K562 (cell line): ENCODE measurements around the gene NSUN2. TPM values are rescaled to one million over a fixed set of nuclear protein-coding genes. Genes with fewer than 3 reads are reported as not detected.

ENCODE experiments used
- ATAC-seq: fragments of 200-7000 bp; cut with Tn5 transposase; 3 replicates; pipeline ENCODE4 v1.9.1; 2020; ENCODE audit warnings: moderate library complexity
- BruUV-seq: library from RNA; stranded (reverse); fragments of 400-500 nt; replicated peaks from 2 replicates; lab custom pipeline; 2021; lab: Mats Ljungman, UMichigan
- CTCF ChIA-PET: fragments of 300-600 bp; formaldehyde crosslinking; extraction: SDS; loops from one replicate; lab custom pipeline; 2021; ENCODE audit warnings: low intra/inter-chr PET ratio; lab: Yijun Ruan, JAX
- POLR2A ChIA-PET: fragments of 300-600, 350-650 bp; sonication (Branson Sonifier 250); formaldehyde crosslinking; extraction: SDS; loops from one replicate; lab custom pipeline; 2021; ENCODE audit warnings: antibody characterized with exemption, inconsistent platforms; lab: Yijun Ruan, JAX
- DNase-seq, 4 experiments: peaks; one replicate each; pipeline versions ENCODE4 v3.0.0 to v3.0.0-alpha.2; 2011 to 2018; ENCODE audit warnings: low spot score in 3 of 4, mixed read lengths in 3 of 4; ENCODE audit errors: extremely low read depth in 1 of 4
- FAIRE-seq: peaks from 2 replicates; lab custom pipeline; 2011; peaks lifted over from hg19 to GRCh38; lab: Jason Lieb, UNC
- H2AFZ ChIP-seq: 2 replicates; pipeline ENCODE4 v1.6.0; 2011; ENCODE audit warnings: low read depth, low read length, control low read depth, inconsistent platforms
- H3K27ac ChIP-seq: fragments of 200-600 bp; 3 replicates; pipeline ENCODE4 v1.8.0; 2011; ENCODE audit warnings: low read depth, mild to moderate bottlenecking, control low read depth, inconsistent platforms, low read length, moderate library complexity, mixed read lengths; ENCODE audit errors: extremely low read depth
- H3K27me3 ChIP-seq, 2 experiments: fragments of 300-600 bp in 1 of 2; 2 replicates in 1 of 2; 3 replicates in 1 of 2; pipeline versions ENCODE4 v1.6.0 to v1.8.0; 2011; ENCODE audit warnings: inconsistent platforms in 2 of 2, low read length in 2 of 2, mild to moderate bottlenecking in 1 of 2, mixed read lengths in 1 of 2, moderate library complexity in 1 of 2; ENCODE audit not compliant: control insufficient read depth in 2 of 2, insufficient read depth in 2 of 2
- H3K36me3 ChIP-seq: fragments of 300-600 bp; 3 replicates; pipeline ENCODE4 v1.8.0; 2011; ENCODE audit warnings: mild to moderate bottlenecking, low read length, inconsistent platforms; ENCODE audit not compliant: control insufficient read depth, insufficient read depth
- H3K4me1 ChIP-seq, 2 experiments: fragments of 200-600 bp in 1 of 2; replicated peaks in 1 of 2; 2 replicates in 1 of 2; 3 replicates in 1 of 2; pipeline versions ENCODE4 v1.5.1 to v1.8.0; 2011; ENCODE audit warnings: inconsistent platforms in 2 of 2, low read length in 2 of 2, mild to moderate bottlenecking in 1 of 2, mixed read lengths in 1 of 2, moderate library complexity in 1 of 2; ENCODE audit not compliant: control insufficient read depth in 2 of 2, insufficient read depth in 2 of 2
- H3K4me2 ChIP-seq: 2 replicates; pipeline ENCODE4 v1.6.1; 2011; ENCODE audit warnings: low read length, control low read depth, inconsistent platforms, mixed read lengths; ENCODE audit not compliant: insufficient read depth
- H3K4me3 ChIP-seq: fragments of 200-600 bp; sonication (generic), shearing (Covaris generic); 2 replicates; pipeline ENCODE4 v1.5.1; 2016; ENCODE audit warnings: control low read depth, inconsistent platforms
- H3K79me2 ChIP-seq: fragments of 200-600 bp; 3 replicates; pipeline ENCODE4 v1.8.0; 2011; ENCODE audit warnings: low read length, inconsistent platforms; ENCODE audit not compliant: control insufficient read depth, insufficient read depth
- H3K9ac ChIP-seq, 2 experiments: 2 replicates each; pipeline versions ENCODE4 v1.6.0 to v1.6.1; 2011; ENCODE audit warnings: low read depth in 2 of 2, low read length in 2 of 2, control low read depth in 1 of 2, inconsistent platforms in 1 of 2, mild to moderate bottlenecking in 1 of 2, mixed read lengths in 1 of 2; ENCODE audit not compliant: insufficient read depth in 1 of 2
- H3K9me1 ChIP-seq: one replicate; pipeline ENCODE4 v1.6.0; 2011; ENCODE audit warnings: inconsistent platforms, mild to moderate bottlenecking, low read length, moderate library complexity; ENCODE audit not compliant: control insufficient read depth, insufficient read depth
- H3K9me3 ChIP-seq: replicated peaks from 2 replicates; pipeline ENCODE4 v1.5.1; 2011; ENCODE audit warnings: low read depth, low read length, inconsistent platforms; ENCODE audit not compliant: control insufficient read depth, insufficient read depth
- H4K20me1 ChIP-seq: replicated peaks from 2 replicates; pipeline ENCODE4 v1.6.1; 2011; ENCODE audit warnings: low read length, inconsistent platforms, mixed read lengths; ENCODE audit not compliant: control insufficient read depth, insufficient read depth
- EHMT2 ChIP-seq: fragments of 450-650 bp; IDR thresholded peaks from 2 replicates; pipeline ENCODE4 v1.6.1; 2018; ENCODE audit warnings: antibody characterized with exemption
- HEY1 ChIP-seq: fragments of 250-450 bp; sonication (Bioruptor Pico); IDR thresholded peaks from 2 replicates; pipeline ENCODE4 v1.5.0; 2020; ENCODE audit warnings: mild to moderate bottlenecking, moderate library complexity, borderline replicate concordance
- MIER1 ChIP-seq: fragments of 450-650 bp; IDR thresholded peaks from 2 replicates; pipeline ENCODE4 v1.6.1; 2016; ENCODE audit warnings: antibody characterized with exemption, mild to moderate bottlenecking, low read depth
- NFE2 ChIP-seq: IDR thresholded peaks from 2 replicates; pipeline ENCODE4 v1.6.1; 2014; ENCODE audit warnings: antibody characterized with exemption, low read depth
- NFIC ChIP-seq: fragments of 450-650 bp; IDR thresholded peaks from 2 replicates; pipeline ENCODE4 v1.6.1; 2017; ENCODE audit warnings: mild to moderate bottlenecking, inconsistent platforms
- NR2C1 ChIP-seq, 2 experiments: fragments of 450-650 bp; IDR thresholded peaks; 2 replicates each; pipeline ENCODE4 v1.6.1; 2017; ENCODE audit warnings: mild to moderate bottlenecking in 2 of 2, antibody characterized with exemption in 1 of 2, inconsistent platforms in 1 of 2, missing compliant biosample characterization in 1 of 2, missing genetic modification characterization in 1 of 2
- NR2C2 ChIP-seq, 2 experiments: fragments of 200-800 bp in 1 of 2; sonication (Bioruptor generic) in 1 of 2; sonication (generic) in 1 of 2; formaldehyde crosslinking in 1 of 2; IDR thresholded peaks; 2 replicates each; pipeline versions ENCODE4 v1.6.1 to v1.8.0; 2016 to 2022; ENCODE audit warnings: mild to moderate bottlenecking in 1 of 2, missing compliant biosample characterization in 1 of 2, missing genetic modification characterization in 1 of 2, missing genetic modification reagents in 1 of 2
- TRIM24 ChIP-seq, 2 experiments: fragments of 450-650 bp; IDR thresholded peaks; 2 replicates each; pipeline ENCODE4 v1.6.1; 2016
- TRIM28 ChIP-seq: fragments of 450-650 bp; IDR thresholded peaks from 2 replicates; pipeline ENCODE4 v1.6.1; 2017
- YY1 ChIP-seq, 3 experiments: IDR thresholded peaks; 2 replicates each; pipeline ENCODE4 v1.6.1; 2011; ENCODE audit warnings: low read length in 2 of 3, mild to moderate bottlenecking in 2 of 3, moderate library complexity in 2 of 3, borderline replicate concordance in 1 of 3, control low read depth in 1 of 3, low read depth in 1 of 3; ENCODE audit not compliant: insufficient read depth in 3 of 3, insufficient replicate concordance in 2 of 3, control insufficient read depth in 1 of 3, insufficient read length in 1 of 3; ENCODE audit errors: extremely low read depth in 1 of 3
- ZNF3 ChIP-seq: fragments of 250-450 bp; sonication (Bioruptor Pico); IDR thresholded peaks from 2 replicates; pipeline ENCODE4 v1.5.0; 2021; ENCODE audit warnings: mild to moderate bottlenecking, moderate library complexity
- WGBS: fragments of 100-300 bp; shearing (Covaris generic); methylation state at CpG from one replicate; pipeline ENCODE4 v1.1.6; 2016; ENCODE audit warnings: low coverage, mixed read lengths; ENCODE audit not compliant: insufficient coverage; ENCODE audit errors: missing lambda C conversion rate; 5-methylcytosine and 5-hydroxymethylcytosine counted together
- in situ Hi-C: fragments of 300-500 bp; cut with MboI; formaldehyde crosslinking; loops from 4 replicates; pipeline ENCODE4 v1.15.0; 2018; ENCODE audit warnings: inconsistent platforms, mixed read lengths
- intact Hi-C: fragments of 100-400 bp; cut with micrococcal nuclease; formaldehyde crosslinking; loops from 2 replicates; pipeline ENCODE4 v1.14.2; 2022
- polyA plus RNA-seq, 8 experiments: library from polyadenylated mRNA; depleted of rRNA in 4 of 8; stranded (reverse) in 5 of 8; unstranded in 3 of 8; fragments of >200 nt; fragmentation: Nextera tagmentation in 2 of 8; fragmentation: Illumina TruSeq in 1 of 8; extraction: Ambion mirVana in 2 of 8; extraction: Trizol in 1 of 8; gene quantifications; 2 replicates each; pipeline versions ENCODE4 v1.2.1 to v1.2.3, GENCODE V29; 2011 to 2014; ENCODE audit warnings: inconsistent platforms in 1 of 8, missing spikeins in 1 of 8
- total RNA-seq, 7 experiments: library from RNA; depleted of rRNA in 6 of 7; stranded (reverse); fragments of >200 nt in 6 of 7; fragmentation: Illumina TruSeq in 2 of 7; extraction: Trizol in 2 of 7; gene quantifications; 2 replicates each; pipeline versions ENCODE4 v1.2.1 to v1.2.3, GENCODE V29; 2011 to 2021; ENCODE audit warnings: low replicate concordance in 1 of 7
- TF ChIP-seq, protein P1 (sequence below), 3 experiments: IDR thresholded peaks in 2 of 3; conservative IDR thresholded peaks in 1 of 3; 2 replicates each; pipeline ENCODE4 v1.5.1; 2011 to 2012; ENCODE audit warnings: low read length in 3 of 3, mild to moderate bottlenecking in 3 of 3, control low read depth in 2 of 3, improper control_type of control experiment in 1 of 3, inconsistent platforms in 1 of 3, low read depth in 1 of 3, mixed read lengths in 1 of 3, moderate library complexity in 1 of 3; ENCODE audit not compliant: insufficient read depth in 2 of 3
- TF ChIP-seq, protein P2 (sequence below): fragments of 250-450 bp; sonication (Bioruptor Pico); IDR thresholded peaks from 2 replicates; pipeline ENCODE4 v1.4.0; 2020; ENCODE audit warnings: borderline replicate concordance
- TF ChIP-seq, protein P3 (sequence below), 2 experiments: IDR thresholded peaks; 2 replicates each; pipeline ENCODE4 v1.6.1; 2011; ENCODE audit warnings: borderline replicate concordance in 1 of 2, control low read depth in 1 of 2, low read depth in 1 of 2, low read length in 1 of 2, mild to moderate bottlenecking in 1 of 2, mixed read lengths in 1 of 2, moderate library complexity in 1 of 2; ENCODE audit not compliant: insufficient read depth in 1 of 2, insufficient read length in 1 of 2, poor library complexity in 1 of 2, severe bottlenecking in 1 of 2; ENCODE audit errors: extremely low read depth in 1 of 2

The NSUN2 gene
- total and polyA plus RNA-seq, 9 of the 15 experiments (the other 6 are each of a cell fraction or from before 2014, with no cell fraction given): 9.2 to 167 (median 127) TPM

DNA sequence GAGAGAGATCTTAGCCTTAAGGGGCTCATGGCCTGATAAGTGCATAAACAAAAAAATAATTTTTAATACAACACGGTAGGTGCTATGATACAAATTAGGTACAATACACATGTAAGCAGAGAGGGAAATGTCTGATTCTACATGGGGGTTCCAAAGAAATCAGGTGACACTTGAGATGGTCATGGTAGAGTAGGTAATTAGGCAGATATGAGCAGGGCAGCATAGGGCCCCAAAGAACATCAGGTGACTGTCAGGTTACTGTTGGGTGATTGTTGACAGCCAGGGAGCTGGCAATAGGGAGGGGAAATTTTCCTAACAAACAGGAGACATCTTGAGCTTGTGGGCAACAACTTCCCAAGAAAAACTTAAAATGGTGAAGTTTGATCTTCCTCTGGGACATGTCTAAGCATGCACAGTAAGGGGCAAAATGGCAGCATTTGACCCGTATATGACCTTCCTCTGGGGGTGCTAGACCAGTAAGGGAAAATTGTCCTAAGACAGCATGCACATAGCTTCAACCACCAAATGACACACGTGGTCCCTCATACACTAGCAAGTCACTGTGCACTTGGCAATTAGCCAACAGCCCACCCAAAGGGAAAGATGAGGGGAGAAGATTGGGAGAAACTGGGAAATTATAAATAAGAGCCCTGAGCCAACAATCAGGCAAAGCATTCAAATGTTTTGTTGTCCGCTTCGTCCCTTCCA lies 43.1 kb upstream of the NSUN2 start:
- Histone ChIP-seq H3K9me3 (peaks cover 2% of the 10 kb centered on the region; the same call in 1 of the 2 replicates), H3K27ac (no peak overlapping the region), H4K20me1 (no peaks in the 10 kb centered on the region), H3K9ac (no peak overlapping the region), H2AFZ (no peak overlapping the region), H3K9me1 (no peaks in the 10 kb centered on the region), H3K79me2 (no peaks in the 10 kb centered on the region), H3K27me3 (peaks cover 0 to 5% of the 10 kb centered on the region in 2 experiments; a peak in 1 of 5 replicates), H3K4me1 (no peaks in the 10 kb centered on the region), H3K36me3 (no peaks in the 10 kb centered on the region), H3K4me2 (no peak overlapping the region), H3K4me3 (no peak overlapping the region)
- peak; percentile 81 for ATAC-seq
- POLR2A ChIA-PET: interaction anchor here (0.7 to 1.7 kb wide), 3 partner anchors 9 to 13 kb away, joined by 3 to 4 read pairs (median 4); no protein-coding TSS in a partner anchor
- WGBS: 54% methylated on average over 5 of the region's 5 CpGs
- in situ Hi-C loops (no loop called here), intact Hi-C loops (no loop called here)
- peak; percentile 24 to 55 (median 41) for DNase-seq
- no TSS peak for BruUV-seq
- CTCF ChIA-PET: no interaction called here
- peak; percentile 64 for FAIRE-seq
- TF ChIP-seq ZNF3 (CRISPR knock-in tag) (no peak), NR2C1 (IDR thresholded peaks at IDR 0.05) (peak; percentile 79), NR2C1 (tag; IDR thresholded peaks at IDR 0.05) (peak; percentile 80), YY1 (IDR thresholded peaks at IDR 0.05; ENCODE audit: borderline replicate concordance in 1 of 3, control insufficient read depth in 1 of 3, extremely low read depth in 1 of 3, insufficient read depth in 3 of 3, insufficient read length in 1 of 3, insufficient replicate concordance in 2 of 3, low read depth in 1 of 3, low read length in 2 of 3) (peak in 1 of 3 experiments; percentile 87), HEY1 (no peak), NR2C2 (CRISPR knock-in tag; IDR thresholded peaks at IDR 0.05) (peak; percentile 86; the same call in 1 of the 2 replicates), NR2C2 (tag; IDR thresholded peaks at IDR 0.05) (peak; percentile 77), NFIC (peak; percentile 94), EHMT2 (peak; percentile 83), TRIM24 (IDR thresholded peaks at IDR 0.05) (peak; percentile 27 to 31; a peak in 2 of 4 replicates), NFE2 (0 out of 2 replicates have a peak, but pooled peaks have one; percentile 19), MIER1 (peak; percentile 66; the same call in 1 of the 2 replicates), TRIM28 (0 out of 2 replicates have a peak, but pooled peaks have one; percentile 33)
- TF ChIP-seq, protein P1, sequence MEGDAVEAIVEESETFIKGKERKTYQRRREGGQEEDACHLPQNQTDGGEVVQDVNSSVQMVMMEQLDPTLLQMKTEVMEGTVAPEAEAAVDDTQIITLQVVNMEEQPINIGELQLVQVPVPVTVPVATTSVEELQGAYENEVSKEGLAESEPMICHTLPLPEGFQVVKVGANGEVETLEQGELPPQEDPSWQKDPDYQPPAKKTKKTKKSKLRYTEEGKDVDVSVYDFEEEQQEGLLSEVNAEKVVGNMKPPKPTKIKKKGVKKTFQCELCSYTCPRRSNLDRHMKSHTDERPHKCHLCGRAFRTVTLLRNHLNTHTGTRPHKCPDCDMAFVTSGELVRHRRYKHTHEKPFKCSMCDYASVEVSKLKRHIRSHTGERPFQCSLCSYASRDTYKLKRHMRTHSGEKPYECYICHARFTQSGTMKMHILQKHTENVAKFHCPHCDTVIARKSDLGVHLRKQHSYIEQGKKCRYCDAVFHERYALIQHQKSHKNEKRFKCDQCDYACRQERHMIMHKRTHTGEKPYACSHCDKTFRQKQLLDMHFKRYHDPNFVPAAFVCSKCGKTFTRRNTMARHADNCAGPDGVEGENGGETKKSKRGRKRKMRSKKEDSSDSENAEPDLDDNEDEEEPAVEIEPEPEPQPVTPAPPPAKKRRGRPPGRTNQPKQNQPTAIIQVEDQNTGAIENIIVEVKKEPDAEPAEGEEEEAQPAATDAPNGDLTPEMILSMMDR (IDR thresholded peaks at IDR 0.05 in 2 of 3, conservative IDR thresholded peaks at IDR 0.05 in 1 of 3; ENCODE audit: insufficient read depth in 2 of 3, low read depth in 1 of 3, low read length in 3 of 3): peak; percentile 22 to 33 (median 25); a peak in 2 of 6 replicates
- TF ChIP-seq, protein P2, sequence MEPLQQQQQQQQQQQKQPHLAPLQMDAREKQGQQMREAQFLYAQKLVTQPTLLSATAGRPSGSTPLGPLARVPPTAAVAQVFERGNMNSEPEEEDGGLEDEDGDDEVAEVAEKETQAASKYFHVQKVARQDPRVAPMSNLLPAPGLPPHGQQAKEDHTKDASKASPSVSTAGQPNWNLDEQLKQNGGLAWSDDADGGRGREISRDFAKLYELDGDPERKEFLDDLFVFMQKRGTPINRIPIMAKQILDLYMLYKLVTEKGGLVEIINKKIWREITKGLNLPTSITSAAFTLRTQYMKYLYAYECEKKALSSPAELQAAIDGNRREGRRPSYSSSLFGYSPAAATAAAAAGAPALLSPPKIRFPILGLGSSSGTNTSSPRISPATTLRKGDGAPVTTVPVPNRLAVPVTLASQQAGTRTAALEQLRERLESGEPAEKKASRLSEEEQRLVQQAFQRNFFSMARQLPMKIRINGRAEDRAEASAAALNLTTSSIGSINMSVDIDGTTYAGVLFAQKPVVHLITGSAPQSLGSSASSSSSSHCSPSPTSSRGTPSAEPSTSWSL (CRISPR knock-in tag): no peak
- TF ChIP-seq, protein P3, sequence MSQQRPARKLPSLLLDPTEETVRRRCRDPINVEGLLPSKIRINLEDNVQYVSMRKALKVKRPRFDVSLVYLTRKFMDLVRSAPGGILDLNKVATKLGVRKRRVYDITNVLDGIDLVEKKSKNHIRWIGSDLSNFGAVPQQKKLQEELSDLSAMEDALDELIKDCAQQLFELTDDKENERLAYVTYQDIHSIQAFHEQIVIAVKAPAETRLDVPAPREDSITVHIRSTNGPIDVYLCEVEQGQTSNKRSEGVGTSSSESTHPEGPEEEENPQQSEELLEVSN (IDR thresholded peaks at IDR 0.05; ENCODE audit: borderline replicate concordance in 1 of 2, extremely low read depth in 1 of 2, insufficient read depth in 1 of 2, insufficient read length in 1 of 2, low read depth in 1 of 2, low read length in 1 of 2, poor library complexity in 1 of 2, severe bottlenecking in 1 of 2): peak in 1 of 2 experiments; percentile 48
